ENCODE measurements around the gene ZNF569. TPM values are rescaled to one million over a fixed set of nuclear protein-coding genes. Genes with fewer than 3 reads are reported as not detected.

Gene ZNF569
- total and polyA plus RNA-seq, 2 donors (not counting 3 experiments of a cell fraction or from before 2014, with no cell fraction given) = 0.86 to 4.4 TPM

GRCh38 chr19:37472165-37472564, 4.9 kb upstream of the ZNF569 start:
- DNase-seq (ENCODE audit: low read depth, low spot score) (no peak), FAIRE-seq (no peak)
- no peaks in the 10 kb centered on the region for H4K20me1 ChIP-seq (replicated peaks; ENCODE audit: control insufficient read depth, extremely low read depth, insufficient read depth, low read length)
- TF ChIP-seq POLR2AphosphoS5 (IDR thresholded peaks at IDR 0.05; ENCODE audit: insufficient read depth, low read depth, low read length) (no peak), CTCF (IDR thresholded peaks at IDR 0.05; ENCODE audit: extremely low read depth in 1 of 2, insufficient read depth in 1 of 2, low read depth in 1 of 2, low read length in 2 of 2) (no peak), GATA2 (IDR thresholded peaks at IDR 0.05; ENCODE audit: insufficient read depth, insufficient read length, low read depth, low read length) (no peak), POLR2A (IDR thresholded peaks at IDR 0.05; ENCODE audit: low read depth, low read length) (no peak), MYC (IDR thresholded peaks at IDR 0.05; ENCODE audit: low read depth, low read length) (no peak), JUN (IDR thresholded peaks at IDR 0.05; ENCODE audit: borderline replicate concordance, insufficient read depth, insufficient read length, low read depth) (no peak), FOS (IDR thresholded peaks at IDR 0.05; ENCODE audit: borderline replicate concordance, insufficient read depth, low read length) (no peak), EZH2 (IDR thresholded peaks at IDR 0.05; ENCODE audit: borderline replicate concordance, low read depth, low read length, severe bottlenecking) (no peak), MAX (IDR thresholded peaks at IDR 0.05; ENCODE audit: insufficient read depth, insufficient read length) (no peak)
- H3K9me3 ChIP-seq (replicated peaks; ENCODE audit: control insufficient read depth, insufficient read depth, low read length) = no peaks in the 10 kb centered on the region
- peaks cover 2% of the 10 kb centered on the region for H3K79me2 ChIP-seq (ENCODE audit: control insufficient read depth, insufficient read depth, low read length)
- H3K4me2 ChIP-seq (ENCODE audit: insufficient read depth, low read length) = no peak overlapping the region
- no peaks in the 10 kb centered on the region for H3K9me1 ChIP-seq (replicated peaks; ENCODE audit: control insufficient read depth, extremely low read depth, insufficient read depth, low read length)
- intact Hi-C loops (cut with micrococcal nuclease) = no loop called here
- H3K4me1 ChIP-seq (ENCODE audit: control insufficient read depth, extremely low read depth, insufficient read depth, low read length) = peaks cover 5% of the 10 kb centered on the region
- dilution Hi-C loops (cut with MboI; ENCODE audit: extremely low pct_ligation_motif_present, low sequenced_read_pairs) = no loop called here
- H3K27me3 ChIP-seq (ENCODE audit: control insufficient read depth in 2 of 2, insufficient read depth in 2 of 2, low read length in 2 of 2) = no peaks in the 10 kb centered on the region
- ChIA-PET POLR2A (no interaction called here), CTCF (interaction anchor here (0.7 kb wide), 1 partner anchor 248 kb away, joined by 3 read pairs; no protein-coding TSS in a partner anchor)
- peaks cover 8 to 12% of the 10 kb centered on the region in 2 experiments for H3K36me3 ChIP-seq (ENCODE audit: control insufficient read depth in 2 of 2, extremely low read depth in 1 of 2, insufficient read depth in 2 of 2, low read length in 2 of 2)
- BruUV-seq (replicated peaks) = no TSS peak
- no peak overlapping the region for H3K27ac ChIP-seq (ENCODE audit: insufficient read depth, low read depth, low read length)
- no peak overlapping the region for H3K9ac ChIP-seq (replicated peaks; ENCODE audit: extremely low read depth, insufficient read depth, low read length)
- no peak overlapping the region for H3K4me3 ChIP-seq (replicated peaks in 1 of 3; ENCODE audit: insufficient read depth in 1 of 3, low read depth in 1 of 3, low read length in 3 of 3)
- H2AFZ ChIP-seq (ENCODE audit: low read depth, low read length) = no peak overlapping the region

Data from endothelial cell of umbilical vein (primary cell).